Measurements from ENCODE around the gene PRR14. TPM values are rescaled to one million over a fixed set of nuclear protein-coding genes. Genes with fewer than 3 reads are reported as not detected.

Gene PRR14
- total and polyA plus RNA-seq, 10 of the 15 experiments (the other 5 are each of a cell fraction or from before 2014, with no cell fraction given) = 2.5 to 66.8 (median 19.2) TPM

- TF ChIP-seq SKIL (IDR thresholded peaks at IDR 0.05; ENCODE audit: low read depth, poor library complexity, severe bottlenecking) = no peak
- no peak for TF ChIP-seq ZNF384 (IDR thresholded peaks at IDR 0.05; ENCODE audit: borderline replicate concordance, low read depth, low read length)
- TF ChIP-seq WRNIP1 (IDR thresholded peaks at IDR 0.05; ENCODE audit: borderline replicate concordance, low read depth, low read length) = no peak
- no peak for TF ChIP-seq SREBF1 (IDR thresholded peaks at IDR 0.05; ENCODE audit: low read length)
- TF ChIP-seq MYB (IDR thresholded peaks at IDR 0.05; ENCODE audit: borderline replicate concordance, low read depth, low read length) = no peak
- TF ChIP-seq CUX1 (IDR thresholded peaks at IDR 0.05; ENCODE audit: insufficient replicate concordance, low read depth, low read length) = no peak
- TF ChIP-seq SP1 (IDR thresholded peaks at IDR 0.05; ENCODE audit: low read depth, low read length) = no peak
These were observed 12.8 kb upstream of the PRR14 start (continued) for GRCh38 chr16:30637944-30638343.
